C1 segment of cervical spinal cord (tissue), 14 donors: ENCODE data around the gene MOB3A.

ENCODE experiments used
- DNase-seq, 14 donors: peaks; one replicate each; lab custom pipeline; 2025; lab: John Stamatoyannopoulos, UW

Gene MOB3A

GRCh38 chr19:2047076-2047448, 49.1 kb downstream of the MOB3A start:
- no peak for DNase-seq

- DNase-seq = no peak
Measured at GRCh38 chr19:2046046-2046907, 49.8 kb downstream of the MOB3A start.

GRCh38 chr19:2045501-2046045, 50.6 kb downstream of the MOB3A start:
- no peak for DNase-seq

- no peak for DNase-seq
Measured at GRCh38 chr19:2044709-2045500, 51.2 kb downstream of the MOB3A start.

GRCh38 chr19:2043961-2044708, 52.0 kb downstream of the MOB3A start:
- no peak for DNase-seq

- DNase-seq = peak in 1 of 14 donors; percentile 42
Measured at GRCh38 chr19:2043251-2043641, 52.9 kb downstream of the MOB3A start.

GRCh38 chr19:2042485-2043250, 53.5 kb downstream of the MOB3A start:
- no peak for DNase-seq

GRCh38 chr19:2041683-2042484, 54.2 kb downstream of the MOB3A start:
- peak; percentile 77 to 98 (median 92) for DNase-seq

GRCh38 chr19:2041433-2041682, 54.8 kb downstream of the MOB3A start:
- no peak for DNase-seq

- no peak for DNase-seq
Measured at GRCh38 chr19:2040647-2041432, 55.3 kb downstream of the MOB3A start.

- DNase-seq = no peak
Measured at GRCh38 chr19:2039959-2040646, 56.0 kb downstream of the MOB3A start.

GRCh38 chr19:2039089-2039958, 56.8 kb downstream of the MOB3A start:
- DNase-seq = no peak

GRCh38 chr19:2038284-2039088, 57.6 kb downstream of the MOB3A start:
- no peak for DNase-seq

- DNase-seq = no peak
Measured at GRCh38 chr19:2037651-2038255, 58.4 kb downstream of the MOB3A start.

GRCh38 chr19:2036424-2036823, 59.7 kb downstream of the MOB3A start:
- DNase-seq = no peak

- no peak for DNase-seq
Measured at GRCh38 chr19:2035590-2035991, 60.5 kb downstream of the MOB3A start.
